ENCODE measurements around the gene ATP8A1.
"Not testable (repeated sequence)": the region's sequence is repeated elsewhere in the genome, so short reads cannot be mapped to it uniquely, and the experiment has no call there.

ATP8A1 gene

GRCh38 chr4:42391981-42392380 lies 264.9 kb downstream of the ATP8A1 start:
- no peak overlapping the region for H3K4me3 ChIP-seq (replicated peaks; ENCODE audit: low read depth, low read length)
- TF ChIP-seq CTCF (IDR thresholded peaks at IDR 0.05; ENCODE audit: low read depth, low read length, missing control alignments) = no peak
- DNase-seq (ENCODE audit: extremely low read depth, low read depth) = no peak

DNA sequence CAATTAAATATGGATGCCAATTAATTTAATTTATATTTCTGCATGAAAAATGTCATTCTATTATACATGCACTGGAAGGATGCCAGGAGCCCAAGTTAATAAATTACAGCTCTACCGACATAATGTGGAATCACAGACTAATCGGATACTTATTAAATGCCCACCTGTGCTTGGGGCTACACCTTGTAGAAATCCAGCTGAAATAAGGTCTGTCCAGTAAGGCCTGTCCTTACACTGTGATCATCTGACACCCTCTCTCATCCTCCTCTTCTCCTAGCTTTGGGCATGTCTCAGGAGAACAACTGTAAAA lies 265.6 kb downstream of the ATP8A1 start:
- DNase-seq (ENCODE audit: extremely low read depth, low read depth) = no peak
- no peak for TF ChIP-seq CTCF (IDR thresholded peaks at IDR 0.05; ENCODE audit: low read depth, low read length, missing control alignments)
- no peak overlapping the region for H3K4me3 ChIP-seq (replicated peaks; ENCODE audit: low read depth, low read length)

- DNase-seq (ENCODE audit: extremely low read depth, low read depth) = no peak
- no peak for TF ChIP-seq CTCF (IDR thresholded peaks at IDR 0.05; ENCODE audit: low read depth, low read length, missing control alignments)
- H3K4me3 ChIP-seq (replicated peaks; ENCODE audit: low read depth, low read length) = no peak overlapping the region
These were observed 266.1 kb downstream of the ATP8A1 start for GRCh38 chr4:42390622-42391354.

DNA sequence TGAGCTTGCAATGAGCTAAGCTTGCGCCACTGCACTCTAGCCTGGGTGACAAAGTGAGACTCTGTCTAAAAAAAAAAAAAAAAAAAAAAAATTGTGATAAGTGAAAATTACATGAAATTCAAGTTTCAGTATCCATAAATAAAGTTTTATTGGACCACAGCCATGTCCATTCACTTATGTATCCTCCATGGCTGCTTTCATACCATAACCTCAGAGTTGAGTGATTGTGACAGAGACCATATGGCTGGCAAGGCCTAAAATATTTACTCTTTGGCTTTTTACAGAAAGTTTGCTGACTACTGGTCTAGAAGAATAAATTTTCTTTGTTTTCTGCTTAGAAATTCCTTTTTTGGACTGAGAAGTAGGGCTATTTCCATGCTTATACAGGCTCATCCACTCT lies 271.4 kb downstream of the ATP8A1 start:
- TF ChIP-seq CTCF (IDR thresholded peaks at IDR 0.05; ENCODE audit: low read depth, low read length, missing control alignments) = no peak
- DNase-seq (ENCODE audit: extremely low read depth, low read depth) = no peak
- no peak overlapping the region for H3K4me3 ChIP-seq (replicated peaks; ENCODE audit: low read depth, low read length)

GRCh38 chr4:42381666-42382065 lies 275.2 kb downstream of the ATP8A1 start:
- DNase-seq (ENCODE audit: extremely low read depth, low read depth) = no peak
- TF ChIP-seq CTCF (IDR thresholded peaks at IDR 0.05; ENCODE audit: low read depth, low read length, missing control alignments) = no peak
- no peak overlapping the region for H3K4me3 ChIP-seq (replicated peaks; ENCODE audit: low read depth, low read length)

DNA sequence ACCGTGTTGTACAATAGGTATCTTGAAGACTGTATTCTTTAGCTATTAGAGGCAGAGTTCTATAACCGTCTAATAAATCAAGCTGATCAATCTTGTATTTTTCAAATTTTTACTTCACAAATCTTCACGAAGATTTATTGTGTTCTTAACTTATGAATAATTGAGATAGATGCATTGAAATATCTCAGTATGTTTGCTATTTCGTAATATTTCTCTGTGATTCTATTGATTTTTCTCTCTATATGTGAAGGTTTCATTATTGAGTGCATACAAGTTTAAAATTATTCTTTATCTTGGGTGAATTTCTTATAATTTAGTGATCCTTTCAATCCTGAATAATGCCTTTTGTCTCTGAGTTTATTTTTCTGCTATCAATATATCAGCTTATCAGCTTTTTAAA lies 279.4 kb downstream of the ATP8A1 start:
- H3K4me3 ChIP-seq (replicated peaks; ENCODE audit: low read depth, low read length) = no peak overlapping the region
- no peak for DNase-seq (ENCODE audit: extremely low read depth, low read depth)
- TF ChIP-seq CTCF (IDR thresholded peaks at IDR 0.05; ENCODE audit: low read depth, low read length, missing control alignments) = no peak

- DNase-seq (ENCODE audit: extremely low read depth, low read depth); H3K4me3 ChIP-seq (replicated peaks; ENCODE audit: low read depth, low read length): not testable (repeated sequence)
These were observed 284.6 kb downstream of the ATP8A1 start for GRCh38 chr4:42372303-42372702.

Data from HFF-Myc (cell line).